IPS-18a (cell line): ENCODE measurements around the gene PRKCA.
A peak's percentile ranks its signal among the peaks of the same experiment; 100 is the strongest.
"Not testable (repeated sequence)": the region's sequence is repeated elsewhere in the genome, so short reads cannot be mapped to it uniquely, and the experiment has no call there.

Experiments used
- H3K27ac ChIP-seq: one replicate; pipeline ENCODE4 v1.5.1; 2013; ENCODE audit warnings: low read length
- H3K27me3 ChIP-seq: one replicate; pipeline ENCODE4 v1.6.1; 2013; ENCODE audit warnings: mild to moderate bottlenecking, low read length; ENCODE audit not compliant: control insufficient read depth, insufficient read depth
- H3K36me3 ChIP-seq: one replicate; pipeline ENCODE4 v1.6.1; 2013; ENCODE audit warnings: low read depth, low read length; ENCODE audit not compliant: control insufficient read depth
- H3K4me1 ChIP-seq: one replicate; pipeline ENCODE4 v1.6.1; 2013; ENCODE audit warnings: low read depth, low read length; ENCODE audit not compliant: control insufficient read depth
- H3K4me3 ChIP-seq: one replicate; pipeline ENCODE4 v1.5.1; 2013; ENCODE audit warnings: low read length
- H3K9ac ChIP-seq: one replicate; pipeline ENCODE4 v1.6.1; 2013; ENCODE audit warnings: mild to moderate bottlenecking, low read length, moderate library complexity
- H3K9me3 ChIP-seq: one replicate; pipeline ENCODE4 v1.6.1; 2013; ENCODE audit warnings: low read depth, low read length; ENCODE audit not compliant: control insufficient read depth

The PRKCA gene

GRCh38 chr17:66292353-66292752 lies 10.1 kb upstream of the PRKCA start:
- no peaks in the 10 kb centered on the region for H3K36me3 ChIP-seq
- no peak overlapping the region for H3K4me3 ChIP-seq
- H3K27me3 ChIP-seq: no peaks in the 10 kb centered on the region
- H3K4me1 ChIP-seq: no peaks in the 10 kb centered on the region
- no peaks in the 10 kb centered on the region for H3K9me3 ChIP-seq
- no peak overlapping the region for H3K9ac ChIP-seq
- H3K27ac ChIP-seq: no peak overlapping the region

- H3K27me3 ChIP-seq: peaks cover 17% of the 10 kb centered on the region
- no peak overlapping the region for H3K27ac ChIP-seq
- peaks cover 4% of the 10 kb centered on the region for H3K4me1 ChIP-seq
- no peaks in the 10 kb centered on the region for H3K36me3 ChIP-seq
- no peaks in the 10 kb centered on the region for H3K9me3 ChIP-seq
- no peak overlapping the region for H3K9ac ChIP-seq
- no peak overlapping the region for H3K4me3 ChIP-seq
Measured at GRCh38 chr17:66296289-66296725, 6.1 kb upstream of the PRKCA start.

- H3K27ac ChIP-seq, H3K4me3 ChIP-seq, H3K9me3 ChIP-seq, H3K9ac ChIP-seq, H3K36me3 ChIP-seq, H3K4me1 ChIP-seq: not testable (repeated sequence)
- peaks cover 24% of the 10 kb centered on the region for H3K27me3 ChIP-seq
Measured at GRCh38 chr17:66297443-66297842, 5.0 kb upstream of the PRKCA start.

- H3K27me3 ChIP-seq: peaks cover 33% of the 10 kb centered on the region
Measured at GRCh38 chr17:66299711-66300110, 2.7 kb upstream of the PRKCA start.

GRCh38 chr17:66300956-66301355 lies 1.5 kb upstream of the PRKCA start:
- Histone ChIP-seq H3K27me3 (peaks cover 33% of the 10 kb centered on the region), H3K4me3 (peak overlapping the region; percentile 78), H3K36me3 (no peaks in the 10 kb centered on the region), H3K27ac (no peak overlapping the region), H3K9ac (no peak overlapping the region), H3K4me1 (peaks cover 31% of the 10 kb centered on the region), H3K9me3 (no peaks in the 10 kb centered on the region)

More at GRCh38 chr17:66299711-66300110, 2.7 kb upstream of the PRKCA start:
- Histone ChIP-seq H3K9ac (no peak overlapping the region), H3K4me1 (peaks cover 18% of the 10 kb centered on the region), H3K9me3 (no peaks in the 10 kb centered on the region), H3K36me3 (no peaks in the 10 kb centered on the region), H3K4me3 (no peak overlapping the region), H3K27ac (no peak overlapping the region)

- H3K9me3 ChIP-seq: no peaks in the 10 kb centered on the region
- H3K9ac ChIP-seq: no peak overlapping the region
- H3K4me1 ChIP-seq: peaks cover 35% of the 10 kb centered on the region
- H3K27me3 ChIP-seq: peaks cover 33% of the 10 kb centered on the region
- H3K27ac ChIP-seq: no peak overlapping the region
- H3K36me3 ChIP-seq: no peaks in the 10 kb centered on the region
- peak overlapping the region; percentile 78 for H3K4me3 ChIP-seq
Measured at GRCh38 chr17:66301367-66301863, 998 bp upstream of the PRKCA start.

GRCh38 chr17:66302761-66303626 lies 581 bp downstream of the PRKCA start:
- H3K27me3 ChIP-seq: peaks cover 33% of the 10 kb centered on the region
- no peaks in the 10 kb centered on the region for H3K36me3 ChIP-seq
- H3K4me3 ChIP-seq: peak overlapping the region; percentile 63
- peaks cover 40% of the 10 kb centered on the region for H3K4me1 ChIP-seq
- H3K27ac ChIP-seq: no peak overlapping the region
- peak overlapping the region; percentile 35 for H3K9ac ChIP-seq
- H3K9me3 ChIP-seq: no peaks in the 10 kb centered on the region

- peaks cover 43% of the 10 kb centered on the region for H3K4me1 ChIP-seq
- H3K9me3 ChIP-seq: no peaks in the 10 kb centered on the region
- H3K4me3 ChIP-seq: peak overlapping the region; percentile 63
- peak overlapping the region; percentile 5 for H3K9ac ChIP-seq
- peaks cover 33% of the 10 kb centered on the region for H3K27me3 ChIP-seq
- H3K27ac ChIP-seq: no peak overlapping the region
- H3K36me3 ChIP-seq: no peaks in the 10 kb centered on the region
Measured at GRCh38 chr17:66304304-66305174, 2.1 kb downstream of the PRKCA start.

GRCh38 chr17:66306446-66306845 lies 4.0 kb downstream of the PRKCA start:
- no peak overlapping the region for H3K4me3 ChIP-seq

GRCh38 chr17:66307257-66307656 lies 4.8 kb downstream of the PRKCA start:
- Histone ChIP-seq H3K4me3 (no peak overlapping the region), H3K27ac (no peak overlapping the region), H3K36me3 (no peaks in the 10 kb centered on the region)

More at GRCh38 chr17:66306446-66306845, 4.0 kb downstream of the PRKCA start:
- Histone ChIP-seq H3K9ac (no peak overlapping the region), H3K9me3 (no peaks in the 10 kb centered on the region), H3K27me3 (peaks cover 15% of the 10 kb centered on the region), H3K27ac (no peak overlapping the region), H3K36me3 (no peaks in the 10 kb centered on the region), H3K4me1 (peaks cover 43% of the 10 kb centered on the region)

GRCh38 chr17:66308856-66309255 lies 6.4 kb downstream of the PRKCA start:
- Histone ChIP-seq H3K27me3 (peaks cover 6% of the 10 kb centered on the region), H3K4me1 (peaks cover 39% of the 10 kb centered on the region), H3K36me3 (no peaks in the 10 kb centered on the region), H3K27ac (no peak overlapping the region), H3K4me3 (no peak overlapping the region), H3K9ac (no peak overlapping the region), H3K9me3 (no peaks in the 10 kb centered on the region)

More at GRCh38 chr17:66307257-66307656, 4.8 kb downstream of the PRKCA start:
- no peak overlapping the region for H3K9ac ChIP-seq
- H3K27me3 ChIP-seq: peaks cover 9% of the 10 kb centered on the region
- H3K9me3 ChIP-seq: no peaks in the 10 kb centered on the region
- peaks cover 40% of the 10 kb centered on the region for H3K4me1 ChIP-seq
